ENCODE measurements around the gene NR2F1.

The NR2F1 gene

GRCh38 chr5:93577854-93578812 lies 4.9 kb upstream of the NR2F1 start:
- DNase-seq, result peak; percentile 28

- peak; percentile 10 for DNase-seq
These were observed 4.0 kb upstream of the NR2F1 start for GRCh38 chr5:93578813-93579691.

- peak; percentile 50 for DNase-seq
These were observed 3.3 kb upstream of the NR2F1 start for GRCh38 chr5:93579692-93580062.

- DNase-seq, result peak; percentile 42
These were observed 2.7 kb upstream of the NR2F1 start for GRCh38 chr5:93580063-93580926.

- DNase-seq, result peak; percentile 43
These were observed 2.0 kb upstream of the NR2F1 start, which contains the start of gene NR2F1-AS1 for GRCh38 chr5:93580927-93581445. Gene NR2F1-AS1 (minus strand): TSS chr5:93581219.

GRCh38 chr5:93582167-93582462 lies 907 bp upstream of the NR2F1 start:
- no peak for DNase-seq

GRCh38 chr5:93583439-93583767 lies 381 bp downstream of the NR2F1 start:
- no peak for DNase-seq

GRCh38 chr5:93583768-93584595 lies 960 bp downstream of the NR2F1 start:
- DNase-seq, result peak; percentile 62

- peak; percentile 31 for DNase-seq
These were observed 1.6 kb downstream of the NR2F1 start for GRCh38 chr5:93584596-93585040.

- peak; percentile 43 for DNase-seq
These were observed 2.2 kb downstream of the NR2F1 start for GRCh38 chr5:93585041-93585766.

- no peak for DNase-seq
These were observed 2.9 kb downstream of the NR2F1 start for GRCh38 chr5:93585767-93586385.

- no peak for DNase-seq
These were observed 3.9 kb downstream of the NR2F1 start for GRCh38 chr5:93586736-93587596.

- no peak for DNase-seq
These were observed 4.8 kb downstream of the NR2F1 start for GRCh38 chr5:93587597-93588351.

- no peak for DNase-seq
These were observed 5.5 kb downstream of the NR2F1 start for GRCh38 chr5:93588352-93589151.

- DNase-seq, result no peak
These were observed 6.3 kb downstream of the NR2F1 start for GRCh38 chr5:93589152-93589828.

GRCh38 chr5:93589829-93590215 lies 6.8 kb downstream of the NR2F1 start:
- no peak for DNase-seq

- no peak for DNase-seq
These were observed 7.5 kb downstream of the NR2F1 start for GRCh38 chr5:93590493-93590892.

Data from NCI-H82 (cell line).